HG03354 (cell line): ENCODE data around the gene PLXND1.
"Not testable (repeated sequence)": the region's sequence is repeated elsewhere in the genome, so short reads cannot be mapped to it uniquely, and the experiment has no call there.

ENCODE experiments used
- ATAC-seq: cut with Tn5 transposase; IDR thresholded peaks from one replicate; pipeline ENCODE4 v1.9.1; 2021; ENCODE audit warnings: mild to moderate bottlenecking; ENCODE audit not compliant: unreplicated experiment, poor library complexity, severe bottlenecking

PLXND1 gene

DNA sequence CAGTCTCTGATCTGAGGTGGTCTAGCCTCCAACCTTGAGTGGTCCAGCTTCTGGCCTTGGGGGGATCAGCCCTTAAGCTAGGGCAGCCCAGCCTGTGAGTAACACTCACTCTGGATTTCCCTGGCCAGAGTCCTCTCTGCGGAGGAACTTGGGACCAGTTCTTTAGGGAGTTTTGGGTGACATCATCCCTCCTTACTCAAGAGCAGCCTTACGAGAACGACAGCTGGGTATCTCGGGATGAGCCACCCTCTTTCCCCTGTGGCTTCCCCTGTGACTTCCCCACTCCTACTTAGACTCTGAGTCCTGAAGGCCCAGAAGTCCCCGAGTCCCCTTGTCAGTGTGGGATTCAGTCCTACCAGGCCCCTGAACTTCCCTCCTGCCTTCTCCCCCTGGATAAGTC is 10.2 kb upstream of the PLXND1 start:
- no peak for ATAC-seq

DNA sequence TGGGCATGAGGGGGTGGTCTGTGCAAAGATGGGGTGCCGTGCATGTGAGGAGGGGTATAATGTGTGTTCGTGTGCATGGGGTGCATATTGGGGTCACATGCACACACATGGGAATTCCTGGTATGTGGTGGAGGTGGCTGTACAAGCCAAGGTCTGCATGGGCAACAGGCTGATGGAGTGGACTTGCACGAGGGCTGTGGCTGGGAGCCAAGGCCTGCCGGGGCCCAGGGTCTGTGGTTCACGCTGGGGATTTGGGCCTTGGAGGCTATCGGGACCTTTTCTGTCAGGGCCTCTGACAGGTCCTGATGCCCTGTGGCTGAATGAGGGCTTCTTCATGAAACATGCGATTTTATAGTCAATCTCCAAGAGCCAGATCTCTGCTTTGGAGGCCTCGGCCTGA is 9.8 kb upstream of the PLXND1 start:
- no peak for ATAC-seq

DNA sequence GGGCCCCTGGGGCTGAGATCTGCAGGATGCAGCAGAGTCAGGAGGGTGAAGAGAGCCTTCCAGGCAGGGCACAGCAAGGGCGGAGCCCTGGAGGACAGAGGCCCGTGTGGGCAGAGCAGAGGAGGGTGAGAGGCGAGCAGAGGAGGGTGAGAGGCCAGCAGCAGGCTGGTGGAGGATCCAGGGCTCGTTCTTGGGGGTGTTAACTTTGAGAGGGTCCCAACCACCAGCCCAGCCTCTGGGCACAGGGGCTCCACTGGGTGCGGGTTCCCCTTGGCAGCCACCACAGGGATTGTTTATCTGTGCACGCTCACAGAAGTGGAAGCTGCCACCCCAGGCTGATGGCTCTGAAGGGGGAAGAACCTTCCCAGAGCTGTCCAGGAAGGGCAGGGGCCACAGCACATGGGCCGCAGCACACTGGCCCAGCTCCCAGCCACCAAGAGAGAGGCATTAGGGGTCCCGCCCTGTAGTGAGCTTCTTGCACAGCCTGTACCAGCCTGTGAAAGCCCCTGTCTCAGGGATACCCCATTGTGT is 9.3 kb upstream of the PLXND1 start:
- ATAC-seq: no peak

DNA sequence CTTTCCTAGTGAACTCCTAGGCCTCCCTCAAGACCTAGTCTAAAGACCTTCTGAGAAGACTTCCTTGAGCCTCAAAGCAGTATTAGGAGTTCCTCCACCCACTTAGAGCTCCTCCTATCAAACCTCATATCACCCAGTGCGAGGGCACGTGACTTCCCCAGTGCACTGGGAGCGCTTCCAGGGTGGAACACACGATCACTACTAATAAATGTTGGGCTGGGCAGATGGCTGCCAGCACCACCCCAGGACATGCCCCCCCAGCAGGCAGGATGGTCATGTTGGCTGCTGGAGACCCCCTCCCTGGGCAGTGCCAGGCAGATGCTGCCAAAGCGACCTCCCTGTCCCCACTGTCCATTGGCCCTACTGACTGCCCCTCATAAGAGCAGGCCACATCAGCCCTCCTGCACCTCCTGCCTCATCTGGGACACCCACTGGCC is 8.5 kb upstream of the PLXND1 start:
- no peak for ATAC-seq

DNA sequence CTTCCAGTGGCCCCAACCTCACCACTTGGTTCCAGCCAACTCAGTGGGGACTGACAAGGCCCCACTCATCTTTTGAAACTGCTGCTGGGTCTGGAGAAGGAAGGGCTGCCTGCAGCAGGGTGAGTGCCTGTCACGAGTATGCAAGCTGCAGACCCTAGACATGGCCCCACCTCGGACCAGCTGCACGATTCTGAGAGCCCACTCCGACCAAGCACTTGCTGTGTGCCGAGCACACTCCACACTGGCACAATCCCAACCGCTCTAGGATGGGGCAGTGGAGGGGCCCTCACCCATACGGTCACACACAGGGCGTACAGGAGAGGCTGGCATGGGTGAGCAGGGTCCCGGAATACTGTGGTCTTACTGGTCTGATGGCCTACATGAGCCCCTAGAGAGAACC is 8.0 kb upstream of the PLXND1 start:
- ATAC-seq: no peak

DNA sequence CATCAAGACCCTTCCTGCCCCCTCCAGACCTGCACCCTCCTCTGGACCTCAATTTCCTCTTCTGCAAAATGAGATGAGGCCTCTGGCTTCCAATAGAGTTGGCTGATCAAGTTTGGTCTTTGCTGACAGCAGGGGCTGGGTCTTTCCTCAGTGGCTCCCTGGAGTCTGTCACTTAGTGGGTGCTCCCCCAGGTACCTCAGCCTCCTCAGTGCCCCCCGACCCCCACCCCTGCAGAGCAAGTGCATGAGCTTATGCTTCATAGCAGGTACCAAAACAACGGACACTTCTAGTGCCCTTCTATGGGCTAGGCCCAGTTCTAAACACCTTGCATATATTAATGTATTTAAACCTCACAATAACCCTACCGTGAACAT is 6.9 kb upstream of the PLXND1 start:
- ATAC-seq: no peak

DNA sequence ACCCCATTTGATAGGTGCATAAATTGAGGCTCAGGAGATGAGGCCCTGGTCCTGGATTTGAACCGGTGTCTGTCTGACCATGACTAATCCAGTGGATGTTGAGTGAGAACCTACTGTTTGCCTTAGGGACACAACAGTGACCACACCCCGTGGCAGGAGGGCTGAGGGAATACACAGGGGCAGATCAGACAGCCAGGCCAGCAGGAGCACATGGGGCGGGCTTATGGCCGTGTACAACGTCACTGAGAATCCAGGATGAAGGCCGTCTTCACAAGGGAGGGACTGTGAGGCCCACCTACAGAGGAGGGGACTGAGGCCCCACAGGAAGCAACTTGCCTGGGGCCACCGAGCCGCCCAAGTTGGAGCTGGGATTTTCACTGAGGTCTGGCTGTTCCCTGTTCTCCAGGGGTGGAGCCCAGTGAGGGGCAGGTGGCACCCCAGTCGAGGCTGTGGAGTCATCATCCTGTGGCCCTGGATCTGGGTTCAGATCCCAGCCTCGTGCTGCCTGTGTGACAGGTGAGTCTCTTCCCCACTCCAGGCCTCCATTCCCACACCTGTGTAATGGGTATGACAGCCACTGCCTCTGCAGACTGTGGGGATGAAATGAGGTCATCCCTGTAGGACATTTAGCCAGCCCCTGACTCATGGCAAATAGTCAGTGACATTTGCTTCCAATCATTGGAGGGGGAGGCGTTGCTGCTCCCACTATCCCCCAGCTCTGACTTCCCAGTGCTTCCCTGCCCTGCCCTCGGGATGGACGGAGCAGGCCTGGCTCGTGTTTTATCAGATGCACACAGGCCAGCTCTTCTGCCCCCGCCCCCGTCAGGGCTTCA is 6.3 kb upstream of the PLXND1 start:
- ATAC-seq: no peak

DNA sequence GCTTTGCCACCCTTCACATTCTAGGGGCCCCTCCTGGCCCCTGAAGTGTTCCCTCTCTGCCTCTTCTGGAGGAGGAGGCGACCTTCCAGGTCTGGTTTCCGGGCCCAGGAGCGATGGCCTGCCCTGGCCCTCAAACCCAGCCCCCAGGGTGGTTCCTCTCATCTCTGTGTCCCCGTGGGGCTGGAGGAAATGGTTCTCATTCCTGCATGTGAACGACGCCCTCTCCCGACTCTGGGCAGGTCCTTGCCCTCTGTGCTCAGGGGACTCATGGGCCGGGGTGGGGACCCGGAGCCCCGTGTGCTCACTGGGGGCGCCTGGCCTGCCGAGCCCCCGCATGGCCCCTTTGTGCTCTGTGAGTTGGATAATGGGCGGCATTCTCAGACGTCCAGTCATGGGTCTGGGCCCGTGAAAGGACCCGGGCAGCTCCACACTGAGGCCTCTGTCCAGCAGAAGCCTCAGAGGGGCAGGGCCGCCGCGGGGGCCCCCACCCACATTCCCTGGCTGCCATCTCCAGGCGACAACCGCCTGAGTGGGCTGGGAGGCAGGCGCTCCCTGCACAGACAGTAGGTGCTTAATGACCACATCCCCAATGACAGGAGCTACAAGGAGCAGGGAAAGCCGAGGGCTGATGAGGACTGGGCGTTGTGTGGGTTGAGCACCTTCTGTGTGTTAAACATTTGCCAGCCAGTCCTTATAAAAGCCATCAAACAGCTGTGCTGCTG is 5.5 kb upstream of the PLXND1 start:
- no peak for ATAC-seq

DNA sequence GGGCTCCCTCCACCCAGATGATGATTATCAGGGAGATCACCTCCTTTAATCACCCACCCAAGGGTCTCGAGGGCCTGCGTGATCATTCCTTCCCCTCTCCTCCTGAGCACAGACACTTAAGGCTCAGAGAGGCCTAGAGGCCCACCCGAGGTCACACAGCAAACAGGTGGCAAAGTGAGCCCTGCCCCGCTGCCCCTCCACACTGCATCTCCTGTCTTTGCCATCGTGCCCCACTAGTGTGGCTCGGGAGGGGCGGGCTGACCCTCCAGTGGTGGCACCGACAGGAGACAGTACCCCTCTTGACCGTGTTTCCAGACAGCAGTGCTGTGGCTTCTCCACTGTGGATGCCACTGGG is 4.9 kb upstream of the PLXND1 start:
- ATAC-seq: no peak

DNA sequence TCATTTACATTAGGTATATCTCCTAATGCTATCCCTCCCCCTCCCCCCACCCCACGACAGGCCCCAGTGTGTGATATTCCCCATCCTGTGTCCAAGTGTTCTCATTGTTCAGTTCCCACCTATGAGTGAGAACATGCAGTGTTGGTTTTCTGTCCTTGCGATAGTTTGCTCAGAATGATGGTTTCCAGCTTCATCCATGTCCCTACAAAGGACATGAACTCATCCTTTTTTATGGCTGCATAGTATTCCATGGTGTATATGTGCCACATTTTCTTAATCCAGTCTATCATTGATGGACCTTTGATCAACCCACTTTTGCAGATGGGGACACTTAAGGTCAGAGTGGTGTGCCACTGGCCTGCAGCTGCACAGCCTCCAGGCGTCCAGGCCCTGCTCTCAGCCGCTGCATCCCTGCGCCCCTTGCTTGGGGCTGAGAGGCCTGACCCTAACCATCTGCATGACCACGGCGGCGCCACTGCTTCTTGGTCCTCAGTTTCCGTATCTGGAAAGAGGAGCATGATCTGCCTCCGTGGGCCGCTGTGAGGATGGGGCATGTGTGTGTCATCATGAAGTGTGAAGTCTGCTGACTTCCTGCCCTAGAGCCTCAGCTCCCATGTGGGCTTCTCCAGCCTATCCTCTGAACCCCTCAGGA is 4.4 kb upstream of the PLXND1 start:
- not testable (repeated sequence) for ATAC-seq

DNA sequence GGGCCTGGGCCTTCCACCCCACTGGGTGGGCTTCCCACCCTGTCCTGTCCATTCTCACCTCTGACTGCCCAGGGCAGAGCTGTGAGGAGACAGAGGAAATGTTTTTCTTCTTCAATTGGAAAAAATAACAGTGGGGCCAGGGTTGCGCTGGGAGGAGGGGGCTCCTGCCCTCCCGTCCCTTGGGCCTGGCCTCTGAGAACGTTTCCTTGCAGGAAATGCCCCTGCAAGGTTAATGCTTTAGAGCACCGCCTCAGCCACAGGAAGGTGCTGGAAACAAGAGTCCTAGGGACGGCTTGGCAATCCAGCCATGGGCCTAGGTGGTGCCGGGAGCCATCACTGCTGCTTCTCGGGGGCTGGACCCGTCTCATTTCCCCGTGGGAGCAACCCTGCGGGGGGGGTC is 3.8 kb upstream of the PLXND1 start:
- no peak for ATAC-seq

DNA sequence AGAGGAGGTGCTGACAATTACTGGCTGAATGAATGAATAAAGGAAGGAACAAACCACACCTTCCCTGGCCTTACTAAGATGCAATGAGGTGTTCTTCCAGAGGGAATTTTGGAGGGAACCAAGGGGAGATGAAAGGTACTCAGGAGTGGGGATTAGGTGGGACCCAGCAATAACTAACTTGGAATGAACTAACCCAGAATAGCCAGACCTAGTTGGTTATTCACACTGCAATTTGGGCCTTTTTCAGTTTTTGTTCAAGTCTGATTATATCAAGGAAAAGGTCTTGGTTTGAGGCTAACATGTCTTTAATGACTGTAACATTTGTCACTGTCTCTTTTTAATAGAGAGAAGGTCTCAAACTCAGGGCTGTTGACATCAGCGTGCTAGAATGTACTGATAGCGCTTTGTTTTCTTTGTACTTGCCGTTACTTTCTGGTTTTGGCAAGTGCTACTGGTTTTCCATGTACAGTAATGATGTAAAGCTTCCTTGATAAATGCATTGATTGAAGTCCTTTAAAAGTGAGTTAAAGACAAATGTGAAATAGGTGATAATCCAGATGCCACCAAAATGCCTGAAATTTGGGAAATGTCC is 3.2 kb upstream of the PLXND1 start:
- no peak for ATAC-seq

DNA sequence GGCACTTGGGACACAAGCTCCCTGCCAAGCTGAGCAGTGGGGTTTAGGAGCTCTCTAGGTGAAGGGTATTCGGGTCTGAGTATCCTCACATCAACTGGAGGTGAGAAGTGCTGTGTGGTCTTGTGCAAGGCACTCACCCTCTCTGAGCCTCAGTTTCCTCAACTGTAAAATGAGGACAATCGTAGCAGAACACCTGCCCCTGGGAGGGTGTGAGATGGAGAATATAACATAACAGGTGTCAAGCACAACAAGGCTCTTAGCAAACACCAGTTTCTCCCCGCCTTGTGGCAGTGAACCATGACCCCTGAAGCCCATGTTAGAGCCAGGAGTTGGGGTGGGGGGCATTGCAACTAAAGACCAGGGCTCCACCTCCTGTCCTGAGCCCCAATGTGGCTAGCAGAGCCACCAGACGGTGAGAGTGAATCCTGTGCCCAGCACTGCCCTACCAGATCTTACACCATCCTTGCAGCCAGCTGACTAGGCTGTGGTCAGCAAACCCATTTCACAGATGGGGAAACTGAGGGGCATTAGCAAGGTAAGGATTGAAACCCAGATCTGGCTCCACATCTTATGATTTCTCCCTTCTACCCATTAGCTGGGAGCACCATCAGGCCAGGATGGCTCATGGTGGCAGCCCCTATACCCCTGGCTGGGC is 2.6 kb upstream of the PLXND1 start:
- no peak for ATAC-seq

DNA sequence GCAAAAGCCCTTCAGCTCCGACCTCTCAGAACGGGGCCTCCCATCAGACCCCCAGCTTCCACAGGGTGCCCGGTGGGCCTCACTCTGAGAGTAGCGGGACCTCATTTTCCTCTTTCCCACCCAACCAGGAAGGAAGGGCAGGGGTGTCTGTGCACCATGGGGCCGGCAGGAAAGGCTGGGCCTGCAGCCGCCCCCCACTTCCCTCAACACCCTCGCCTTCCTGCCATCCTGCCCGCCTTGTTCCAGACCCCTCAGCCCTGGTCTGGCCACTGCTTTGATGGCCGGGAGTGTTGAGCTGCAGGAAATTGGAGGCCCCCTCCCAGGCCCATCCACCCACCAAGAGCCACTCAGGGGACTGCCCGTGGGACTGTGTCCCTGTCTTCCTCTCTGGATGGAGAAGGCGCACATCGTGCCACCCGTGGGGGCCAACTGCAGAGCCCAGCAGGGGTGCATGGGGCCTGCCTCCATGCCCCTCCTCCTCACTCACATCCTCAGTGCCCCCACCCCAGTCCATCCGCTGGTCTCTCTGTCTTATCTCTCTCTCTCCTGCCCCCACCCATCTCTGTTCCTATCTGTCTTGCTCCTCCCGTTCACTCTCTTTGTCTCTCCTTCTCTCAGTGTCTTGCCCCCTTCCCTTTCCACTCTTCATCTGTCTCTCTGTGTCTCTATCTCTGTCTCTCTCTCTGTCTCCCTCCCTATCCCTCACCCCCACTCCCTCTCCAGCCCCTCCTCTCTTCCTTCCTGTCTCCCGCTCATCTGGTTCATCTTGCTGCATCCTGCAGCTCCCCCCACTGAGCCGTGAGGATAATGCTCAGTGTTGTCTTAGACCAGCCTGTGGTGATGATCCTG is 1.8 kb upstream of the PLXND1 start:
- no peak for ATAC-seq

DNA sequence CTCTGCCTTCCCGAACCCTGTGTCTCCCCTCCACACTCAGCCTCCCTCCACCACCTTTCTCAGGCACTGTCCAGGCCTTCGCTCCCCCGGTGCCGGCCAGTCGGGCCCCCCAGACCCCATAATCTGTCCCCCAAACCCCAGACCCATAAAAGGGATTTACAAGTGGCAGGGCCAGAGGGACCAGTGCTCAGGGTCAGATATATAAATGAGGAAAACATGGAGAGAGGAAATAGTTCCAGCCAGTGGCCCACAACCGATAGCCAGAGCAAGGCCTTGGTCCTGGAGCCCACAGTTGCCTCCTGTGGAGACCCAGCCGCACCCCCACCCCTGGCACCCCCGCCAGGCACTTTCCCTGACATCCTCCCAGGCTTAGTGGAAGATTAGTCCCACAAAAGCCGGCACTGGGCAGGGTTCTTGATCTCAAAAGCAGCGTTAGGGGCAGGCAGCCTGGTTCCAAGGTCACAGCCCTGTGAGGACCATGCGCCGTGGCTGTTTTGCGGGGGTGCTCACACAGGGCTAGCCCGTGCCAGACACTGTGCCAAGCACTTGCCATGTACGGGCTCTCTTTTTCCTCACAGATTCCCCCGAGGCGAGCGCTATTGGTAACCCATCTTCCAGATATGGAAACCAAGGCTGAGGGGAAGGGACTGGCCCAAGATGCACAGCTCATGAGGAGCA is 1.1 kb upstream of the PLXND1 start:
- no peak for ATAC-seq

DNA sequence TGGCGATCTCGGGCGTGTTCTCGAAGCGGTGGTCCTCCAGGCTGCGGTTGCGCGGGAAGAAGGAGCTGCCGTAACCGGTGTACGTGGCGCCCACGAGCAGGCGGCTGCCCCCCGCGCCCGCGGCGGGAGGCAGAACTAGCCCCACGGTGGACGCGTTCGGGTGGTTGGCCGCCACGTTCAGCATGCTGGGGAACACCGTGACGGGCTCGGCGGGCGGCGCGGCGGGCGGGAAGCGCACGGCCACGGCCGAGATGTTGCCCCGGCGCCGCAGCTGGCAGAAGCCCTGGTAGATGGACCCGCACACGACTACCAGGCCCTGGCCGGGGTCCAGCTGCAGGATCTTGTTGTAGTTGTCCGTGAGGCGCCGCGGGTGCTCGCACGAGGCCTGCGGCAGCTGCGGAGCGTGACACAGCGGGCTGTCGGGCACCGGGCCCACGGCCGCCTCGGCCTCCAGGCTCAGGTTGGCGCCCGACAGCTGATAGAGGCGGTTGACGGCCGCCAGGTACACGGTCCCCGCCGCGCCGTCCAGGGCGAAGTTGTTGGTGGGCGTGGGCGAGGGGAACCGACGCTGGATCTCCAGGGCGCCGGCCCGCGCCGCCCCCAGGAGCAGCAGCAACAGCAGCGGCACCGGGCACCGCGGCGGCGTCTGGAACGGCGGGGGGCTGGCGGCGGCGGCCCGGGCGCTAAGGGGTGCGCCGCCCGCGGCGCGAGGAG is 397 bp downstream of the PLXND1 start:
- no peak for ATAC-seq

DNA sequence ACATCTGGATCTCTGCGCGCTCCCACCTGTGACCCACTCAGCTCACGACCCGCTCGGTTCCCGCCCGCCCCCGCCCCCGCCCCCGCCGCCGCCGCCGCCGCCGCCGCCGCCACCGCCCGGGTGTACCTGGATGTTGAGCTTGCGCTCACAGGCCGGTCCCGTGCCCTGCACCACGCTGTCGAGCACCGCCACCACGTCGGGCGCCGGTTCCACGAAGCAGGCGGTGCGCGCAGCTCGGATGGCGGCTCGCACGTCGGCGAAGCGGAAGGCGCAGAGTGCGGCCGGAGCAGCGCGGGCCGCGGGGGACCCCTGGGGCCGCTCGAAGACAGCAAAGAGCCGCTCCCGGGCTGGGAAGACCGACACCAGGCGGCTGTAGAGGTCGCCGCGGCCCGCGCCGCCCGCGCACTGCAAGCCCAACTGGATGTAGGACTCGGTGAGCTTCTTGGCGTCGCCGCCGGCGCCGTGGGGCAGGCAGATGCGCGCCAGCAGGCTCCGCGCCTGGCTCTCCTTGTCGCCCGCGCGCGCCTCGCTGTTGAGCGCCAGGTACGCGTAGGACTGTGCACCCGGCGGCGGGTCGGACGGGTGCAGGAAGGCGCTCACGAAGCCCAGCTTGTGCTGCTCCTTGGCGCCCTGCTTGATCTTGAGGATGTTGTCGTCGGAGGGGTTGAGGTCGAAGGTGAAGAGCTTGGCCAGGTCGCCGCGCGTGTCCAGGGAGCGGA is 1.1 kb downstream of the PLXND1 start:
- ATAC-seq: no peak
